Stimulated activated naive B cell treated with anti-CD40 and anti-IgM and Interleukin-4, amounts not matched to agents 10 μg/mL and 1 μg/mL and 100 μg/mL, for 72 hours (primary cell): ENCODE results near the gene TMEM258.

Experiments
- ATAC-seq, 2 donors: fragments of 150-1000 bp; cut with Tn5 transposase; replicated peaks; 2 replicates each; pipeline ENCODE4 v1.10.0; 2021; ENCODE audit warnings: moderate library complexity in 1 of 2
- DNase-seq: peaks from one replicate; pipeline ENCODE4 v3.0.0; 2021
- H3K27ac Mint-ChIP-seq: one replicate; pipeline ENCODE4 v1.8.0; 2022; ENCODE audit warnings: mild to moderate bottlenecking, mixed read lengths
- H3K27me3 Mint-ChIP-seq, 2 donors: one replicate each; pipeline ENCODE4 v1.8.0; 2022; ENCODE audit warnings: mixed read lengths in 2 of 2
- H3K36me3 Mint-ChIP-seq, 2 donors: one replicate each; pipeline ENCODE4 v1.8.0; 2022; ENCODE audit warnings: mixed read lengths in 2 of 2, mild to moderate bottlenecking in 1 of 2
- H3K4me1 Mint-ChIP-seq, 2 donors: one replicate each; pipeline ENCODE4 v1.8.0; 2022; ENCODE audit warnings: mixed read lengths in 2 of 2, mild to moderate bottlenecking in 1 of 2
- H3K4me3 Mint-ChIP-seq, 2 donors: one replicate each; pipeline ENCODE4 v1.8.0; 2022; ENCODE audit warnings: mild to moderate bottlenecking in 2 of 2, mixed read lengths in 2 of 2, moderate library complexity in 1 of 2
- H3K9me3 Mint-ChIP-seq, 2 donors: one replicate each; pipeline ENCODE4 v1.8.0; 2022; ENCODE audit warnings: mixed read lengths in 2 of 2, mild to moderate bottlenecking in 1 of 2

TMEM258 gene

DNA sequence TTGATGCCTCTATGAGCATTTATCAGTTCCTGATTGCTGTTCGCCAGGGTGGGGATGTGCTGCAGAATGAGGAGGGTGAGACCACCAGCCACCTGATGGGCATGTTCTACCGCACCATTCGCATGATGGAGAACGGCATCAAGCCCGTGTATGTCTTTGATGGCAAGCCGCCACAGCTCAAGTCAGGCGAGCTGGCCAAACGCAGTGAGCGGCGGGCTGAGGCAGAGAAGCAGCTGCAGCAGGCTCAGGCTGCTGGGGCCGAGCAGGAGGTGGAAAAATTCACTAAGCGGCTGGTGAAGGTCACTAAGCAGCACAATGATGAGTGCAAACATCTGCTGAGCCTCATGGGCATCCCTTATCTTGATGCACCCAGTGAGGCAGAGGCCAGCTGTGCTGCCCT is 3.1 kb upstream of the TMEM258 start:
- Mint-ChIP-seq H3K4me1 (peaks cover 20 to 30% of the 10 kb centered on the region in 2 donors), H3K9me3 (no peaks in the 10 kb centered on the region), H3K4me3 (no peak overlapping the region), H3K27me3 (no peaks in the 10 kb centered on the region), H3K36me3 (peaks cover 16 to 39% of the 10 kb centered on the region in 2 donors), H3K27ac (no peak overlapping the region)
- DNase-seq (no peak), ATAC-seq (no peak)

DNA sequence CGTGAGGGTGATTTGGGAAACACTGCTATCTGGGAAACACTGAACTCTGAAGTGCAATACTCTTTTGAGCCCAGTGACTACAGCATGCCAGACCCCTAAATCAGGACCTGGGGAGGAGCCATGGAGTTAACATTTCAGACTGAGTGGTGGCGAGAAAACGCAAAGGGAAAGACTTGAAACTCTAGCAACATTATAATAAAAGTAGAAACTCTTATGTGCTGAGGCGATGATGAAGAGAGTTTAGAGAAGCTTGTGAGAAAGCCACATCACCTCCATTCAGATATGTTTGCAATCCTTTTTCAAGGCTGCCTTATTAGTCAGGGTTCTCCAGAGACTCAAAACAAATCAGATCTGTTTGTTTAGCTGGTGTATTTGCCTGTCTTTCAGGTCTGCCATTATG is 2.2 kb upstream of the TMEM258 start:
- Mint-ChIP-seq H3K9me3 (no peaks in the 10 kb centered on the region), H3K4me3 (no peak overlapping the region), H3K27ac (no peak overlapping the region), H3K36me3 (peaks cover 19 to 45% of the 10 kb centered on the region in 2 donors), H3K27me3 (no peaks in the 10 kb centered on the region), H3K4me1 (peaks cover 24 to 39% of the 10 kb centered on the region in 2 donors)
- ATAC-seq (no peak), DNase-seq (no peak)

DNA sequence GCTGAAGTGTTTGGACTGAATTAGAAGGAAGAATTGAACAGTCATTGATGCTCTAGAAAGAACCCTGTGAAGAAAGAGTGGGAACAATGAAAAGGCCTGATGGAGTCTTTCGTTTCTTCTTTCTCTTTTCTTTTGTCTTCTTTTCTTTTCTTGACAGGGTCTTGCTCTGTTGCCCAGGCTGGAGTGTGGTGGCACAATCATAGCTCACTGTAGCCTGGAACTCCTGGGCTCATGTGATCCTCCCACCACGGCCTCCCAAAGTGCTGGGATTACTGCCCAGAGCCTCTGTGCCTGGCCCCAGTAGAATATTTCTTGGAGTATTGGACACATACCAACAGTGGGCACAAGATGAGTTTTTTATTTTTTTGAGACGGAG is 1.4 kb upstream of the TMEM258 start:
- H3K36me3 Mint-ChIP-seq, result peaks cover 17 to 43% of the 10 kb centered on the region in 2 donors
- no peak for DNase-seq
- no peak for ATAC-seq
- H3K4me1 Mint-ChIP-seq, result peaks cover 25 to 41% of the 10 kb centered on the region in 2 donors
- no peaks in the 10 kb centered on the region for H3K9me3 Mint-ChIP-seq
- H3K27ac Mint-ChIP-seq, result peak overlapping the region; percentile 65
- H3K4me3 Mint-ChIP-seq, result peak overlapping the region; percentile 92
- H3K27me3 Mint-ChIP-seq, result no peaks in the 10 kb centered on the region

DNA sequence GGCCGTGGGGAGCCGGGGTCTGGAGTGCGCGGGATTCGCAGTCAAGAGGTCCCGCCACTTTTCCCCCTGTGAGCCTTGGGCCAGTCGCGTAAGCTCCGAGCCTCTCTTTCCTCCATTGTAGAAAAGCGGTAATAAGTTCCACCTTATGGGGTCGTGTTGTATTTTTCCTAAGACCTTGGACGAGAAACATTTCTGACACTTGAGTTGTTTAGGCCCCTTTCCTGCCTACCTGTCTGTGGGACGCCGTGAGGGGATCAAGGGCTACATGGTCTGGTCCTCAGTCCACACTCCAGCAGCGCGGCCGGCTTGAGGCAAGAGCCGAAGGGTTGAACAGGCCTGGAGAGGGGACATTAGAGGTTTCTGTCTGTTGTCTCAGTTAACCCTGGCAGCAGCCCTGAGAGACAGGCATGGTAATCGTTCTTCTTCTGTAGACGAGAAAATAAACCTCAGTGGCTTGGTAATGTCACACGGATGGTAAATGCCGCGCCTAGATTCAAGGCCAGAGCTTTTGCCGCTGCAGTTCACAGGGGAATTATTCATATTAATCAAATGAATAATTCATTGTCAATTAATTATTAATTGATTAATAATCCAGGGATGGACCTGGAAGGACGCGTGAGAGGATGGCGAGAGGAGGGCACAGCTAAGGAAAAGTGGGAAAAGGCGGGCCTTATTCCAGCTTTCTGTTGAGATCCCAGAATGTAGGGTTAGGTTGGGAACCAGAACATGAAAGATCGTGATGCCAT is 857 bp upstream of the TMEM258 start:
- peaks cover 23 to 41% of the 10 kb centered on the region in 2 donors for H3K4me1 Mint-ChIP-seq
- DNase-seq (no peak), ATAC-seq (peak; percentile 32 to 35)
- H3K9me3 Mint-ChIP-seq, result no peaks in the 10 kb centered on the region
- no peaks in the 10 kb centered on the region for H3K27me3 Mint-ChIP-seq
- H3K27ac Mint-ChIP-seq, result peak overlapping the region; percentile 99
- H3K4me3 Mint-ChIP-seq, result peak overlapping the region; percentile 92
- peaks cover 19 to 45% of the 10 kb centered on the region in 2 donors for H3K36me3 Mint-ChIP-seq

DNA sequence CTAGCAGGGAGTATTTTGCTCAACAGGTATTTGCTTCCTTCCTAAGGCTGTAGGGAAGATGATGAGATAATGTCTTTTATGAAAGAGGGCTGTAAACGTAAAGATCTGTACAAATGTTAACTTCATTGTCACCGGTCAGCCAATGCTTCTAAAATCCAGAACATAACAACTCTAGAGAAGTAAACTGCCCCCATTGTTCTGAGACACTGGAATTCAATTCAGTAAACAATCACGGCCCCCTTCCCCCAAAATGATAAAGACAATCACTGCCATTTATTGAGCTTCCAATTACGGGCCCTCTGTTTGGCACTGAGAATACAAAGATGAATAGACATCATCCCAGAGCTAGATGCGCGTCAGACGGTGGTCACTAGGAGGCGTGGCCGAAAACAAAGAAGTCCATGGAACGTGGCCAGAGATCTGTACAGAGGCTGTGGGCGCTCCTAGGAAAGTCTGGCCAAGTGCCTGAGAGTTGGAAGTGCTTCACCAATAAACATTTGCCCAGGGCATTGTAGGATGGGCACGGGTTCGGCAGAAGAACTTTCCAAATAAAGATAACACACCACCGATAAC is 576 bp downstream of the TMEM258 start:
- H3K4me3 Mint-ChIP-seq, result peak overlapping the region; percentile 92
- H3K36me3 Mint-ChIP-seq, result peaks cover 24 to 40% of the 10 kb centered on the region in 2 donors
- no peaks in the 10 kb centered on the region for H3K9me3 Mint-ChIP-seq
- ATAC-seq, result peak; percentile 53 to 62
- DNase-seq, result peak; percentile 42
- no peaks in the 10 kb centered on the region for H3K27me3 Mint-ChIP-seq
- H3K27ac Mint-ChIP-seq, result peak overlapping the region; percentile 99
- peaks cover 25 to 44% of the 10 kb centered on the region in 2 donors for H3K4me1 Mint-ChIP-seq

DNA sequence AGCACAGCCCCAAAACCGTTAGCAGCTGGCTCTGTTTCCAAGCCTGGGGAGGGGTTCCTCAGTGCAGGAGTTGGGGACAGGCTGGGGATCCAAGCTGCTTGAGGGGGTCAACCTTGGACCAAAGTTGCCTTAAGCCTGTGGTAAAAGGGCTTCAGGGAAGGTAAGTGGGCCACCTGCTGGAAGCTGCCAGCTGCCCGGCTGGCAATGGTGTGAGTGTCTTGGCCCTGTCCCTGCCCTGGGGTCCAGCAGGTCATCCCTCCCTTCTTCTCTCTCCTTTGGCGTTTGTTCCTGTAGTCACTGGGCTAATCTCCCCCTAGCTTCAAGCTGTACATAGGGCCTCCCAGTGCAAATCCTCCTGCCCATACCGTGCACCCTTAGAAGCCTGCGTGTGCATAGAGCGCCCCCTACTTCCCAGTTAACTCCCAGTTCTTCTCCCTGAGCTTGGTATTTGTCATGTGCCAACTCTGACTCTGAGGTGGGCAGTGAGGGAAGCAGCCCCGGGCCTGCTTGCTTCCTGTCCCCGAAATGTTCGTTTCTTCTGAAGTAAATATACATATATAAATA is 4.4 kb downstream of the TMEM258 start:
- Mint-ChIP-seq H3K36me3 (peaks cover 37 to 53% of the 10 kb centered on the region in 2 donors), H3K27me3 (no peaks in the 10 kb centered on the region), H3K4me3 (no peak overlapping the region), H3K27ac (no peak overlapping the region), H3K4me1 (peaks cover 27 to 48% of the 10 kb centered on the region in 2 donors), H3K9me3 (no peaks in the 10 kb centered on the region)
- ATAC-seq, result no peak
- no peak for DNase-seq

DNA sequence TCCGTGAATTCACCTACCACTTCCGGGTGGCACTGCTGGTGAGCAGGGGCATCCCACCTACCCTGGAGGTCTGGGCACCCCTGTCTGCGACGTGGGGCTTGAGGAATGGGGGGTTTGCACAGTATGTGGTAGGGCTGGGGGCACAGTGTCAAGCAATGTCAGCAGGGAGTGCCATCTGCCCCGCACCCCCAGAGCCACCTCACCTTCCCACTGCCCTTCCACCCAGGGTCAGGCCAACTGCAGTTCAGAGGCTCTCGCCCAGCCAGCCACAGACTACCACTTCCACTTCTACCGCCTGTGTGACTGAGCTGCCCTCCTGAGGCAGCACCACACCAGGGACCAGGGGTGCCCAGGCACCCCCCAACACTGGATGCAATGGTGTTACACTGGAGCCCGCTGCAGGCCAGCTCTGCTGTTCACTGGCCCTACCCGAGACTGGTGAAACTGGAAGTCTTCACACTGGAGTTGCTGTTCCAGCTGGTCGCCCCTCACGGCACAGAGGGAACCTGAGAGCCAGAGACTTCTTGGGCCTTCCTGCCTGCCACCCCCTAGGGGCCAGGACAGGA is 6.5 kb downstream of the TMEM258 start:
- no peaks in the 10 kb centered on the region for H3K27me3 Mint-ChIP-seq
- peak overlapping the region; percentile 48 for H3K27ac Mint-ChIP-seq
- peak; percentile 24 to 71 for ATAC-seq
- peaks cover 21 to 37% of the 10 kb centered on the region in 2 donors for H3K4me1 Mint-ChIP-seq
- H3K4me3 Mint-ChIP-seq, result peak overlapping the region in 1 of 2 donors; percentile 23
- H3K9me3 Mint-ChIP-seq, result no peaks in the 10 kb centered on the region
- H3K36me3 Mint-ChIP-seq, result peaks cover 43 to 57% of the 10 kb centered on the region in 2 donors
- DNase-seq, result no peak

DNA sequence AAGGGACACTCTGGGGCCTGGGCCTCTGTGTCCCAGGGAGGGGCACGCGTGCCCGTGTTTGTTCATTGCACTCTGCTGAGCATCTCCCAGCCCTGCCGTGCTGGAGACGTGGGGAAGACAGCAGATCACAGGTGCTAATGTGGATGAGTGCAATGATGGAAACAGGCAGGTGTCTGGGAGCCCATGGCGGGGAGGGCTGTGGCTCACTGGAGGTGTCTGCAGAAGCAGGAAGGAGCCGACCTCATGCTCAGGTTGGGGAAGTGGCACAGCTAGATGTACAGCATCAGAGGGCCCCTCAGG is 7.9 kb downstream of the TMEM258 start:
- H3K4me3 Mint-ChIP-seq, result no peak overlapping the region
- ATAC-seq (no peak), DNase-seq (no peak)
- H3K27ac Mint-ChIP-seq, result no peak overlapping the region
- no peaks in the 10 kb centered on the region for H3K9me3 Mint-ChIP-seq
- peaks cover 0 to 4% of the 10 kb centered on the region in 2 donors for H3K27me3 Mint-ChIP-seq
- H3K36me3 Mint-ChIP-seq, result peaks cover 38 to 50% of the 10 kb centered on the region in 2 donors
- peaks cover 15 to 28% of the 10 kb centered on the region in 2 donors for H3K4me1 Mint-ChIP-seq

DNA sequence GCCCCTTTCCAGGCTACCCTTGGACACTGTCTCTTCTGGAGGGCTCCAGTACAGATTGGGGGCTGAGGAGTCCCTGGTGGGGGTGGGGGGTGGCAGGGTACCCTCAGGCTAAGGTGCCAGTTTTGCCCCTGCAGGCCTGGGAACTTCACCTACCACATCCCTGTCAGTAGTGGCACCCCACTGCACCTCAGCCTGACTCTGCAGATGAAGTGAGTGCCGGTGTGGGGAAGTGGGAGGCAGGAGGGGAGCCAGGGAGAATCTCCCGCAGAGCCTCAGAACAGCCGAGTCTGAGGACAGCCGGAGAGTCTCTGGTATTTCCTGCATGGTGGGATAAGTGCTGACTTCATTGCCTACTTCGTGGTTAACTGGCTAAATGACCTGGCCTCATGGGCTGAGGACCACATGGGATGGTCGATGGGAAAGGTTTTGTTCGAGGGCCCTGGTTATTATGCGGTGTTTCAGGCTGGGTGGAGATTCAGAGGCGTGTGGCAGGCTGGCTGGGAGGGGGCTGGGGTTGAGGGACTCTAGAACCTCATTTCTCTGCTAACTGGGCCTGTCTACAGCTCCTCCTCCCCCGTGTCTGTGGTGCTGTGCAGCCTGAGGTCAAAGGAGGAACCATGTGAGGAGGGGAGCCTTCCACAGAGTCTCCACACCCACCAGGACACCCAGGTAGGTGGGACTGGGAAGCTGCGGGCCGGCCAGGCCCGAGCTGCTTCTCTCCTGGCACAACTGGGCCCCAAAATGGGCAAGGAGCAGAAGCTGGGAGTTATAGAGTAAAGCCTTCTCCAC is 8.5 kb downstream of the TMEM258 start:
- Mint-ChIP-seq H3K4me1 (peaks cover 15 to 26% of the 10 kb centered on the region in 2 donors), H3K27ac (peak overlapping the region; percentile 47), H3K27me3 (peaks cover 0 to 4% of the 10 kb centered on the region in 2 donors), H3K9me3 (no peaks in the 10 kb centered on the region), H3K4me3 (no peak overlapping the region), H3K36me3 (peaks cover 36 to 48% of the 10 kb centered on the region in 2 donors)
- no peak for ATAC-seq
- DNase-seq, result no peak

DNA sequence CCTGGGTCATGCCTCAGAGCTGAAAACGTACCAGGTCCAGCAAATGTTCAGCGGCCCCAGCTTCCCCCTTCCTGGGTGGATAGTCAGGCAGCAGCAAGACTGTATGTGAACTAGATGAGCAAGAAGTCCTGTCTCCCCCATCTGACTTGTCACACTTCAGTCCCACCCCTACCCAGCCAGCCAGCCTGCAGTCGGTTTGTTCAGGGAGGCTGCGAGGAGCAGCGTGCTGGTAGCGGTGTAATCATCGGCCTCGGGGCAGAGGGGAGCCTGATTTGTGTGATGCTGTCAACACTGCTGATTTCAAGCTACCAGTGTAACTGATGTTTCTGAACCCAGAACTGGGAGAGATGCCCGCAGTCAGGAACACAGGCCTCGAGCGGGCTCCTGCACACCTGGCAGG is 9.6 kb downstream of the TMEM258 start:
- H3K27ac Mint-ChIP-seq, result no peak overlapping the region
- H3K4me1 Mint-ChIP-seq, result peaks cover 17 to 31% of the 10 kb centered on the region in 2 donors
- H3K9me3 Mint-ChIP-seq, result no peaks in the 10 kb centered on the region
- ATAC-seq, result no peak
- DNase-seq, result no peak
- H3K27me3 Mint-ChIP-seq, result peaks cover 5 to 14% of the 10 kb centered on the region in 2 donors
- H3K36me3 Mint-ChIP-seq, result peaks cover 29 to 44% of the 10 kb centered on the region in 2 donors
- no peak overlapping the region for H3K4me3 Mint-ChIP-seq

DNA sequence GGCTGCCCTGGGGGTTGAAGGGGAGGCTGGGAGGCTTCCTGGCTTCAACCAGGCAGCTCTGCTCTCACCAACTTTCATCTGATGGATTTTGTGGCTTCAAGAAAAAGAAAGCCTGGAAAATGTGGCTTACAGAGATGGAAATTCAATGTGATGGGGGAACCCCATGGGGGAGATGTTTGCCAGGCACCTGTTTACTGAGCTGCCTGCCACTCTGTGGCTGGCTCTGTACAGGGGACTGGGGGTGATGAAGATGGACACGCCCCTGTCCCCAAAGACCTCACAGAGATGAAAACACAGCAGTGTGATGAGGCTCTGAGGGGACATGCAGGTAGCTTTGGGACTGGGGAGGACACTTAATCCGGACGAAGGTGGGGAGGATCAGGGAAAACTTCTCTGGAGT is 10.1 kb downstream of the TMEM258 start:
- Mint-ChIP-seq H3K27ac (no peak overlapping the region), H3K9me3 (no peaks in the 10 kb centered on the region), H3K36me3 (peaks cover 27 to 44% of the 10 kb centered on the region in 2 donors), H3K4me3 (no peak overlapping the region), H3K27me3 (peaks cover 7 to 16% of the 10 kb centered on the region in 2 donors), H3K4me1 (peaks cover 17 to 32% of the 10 kb centered on the region in 2 donors)
- ATAC-seq (no peak), DNase-seq (no peak)

DNA sequence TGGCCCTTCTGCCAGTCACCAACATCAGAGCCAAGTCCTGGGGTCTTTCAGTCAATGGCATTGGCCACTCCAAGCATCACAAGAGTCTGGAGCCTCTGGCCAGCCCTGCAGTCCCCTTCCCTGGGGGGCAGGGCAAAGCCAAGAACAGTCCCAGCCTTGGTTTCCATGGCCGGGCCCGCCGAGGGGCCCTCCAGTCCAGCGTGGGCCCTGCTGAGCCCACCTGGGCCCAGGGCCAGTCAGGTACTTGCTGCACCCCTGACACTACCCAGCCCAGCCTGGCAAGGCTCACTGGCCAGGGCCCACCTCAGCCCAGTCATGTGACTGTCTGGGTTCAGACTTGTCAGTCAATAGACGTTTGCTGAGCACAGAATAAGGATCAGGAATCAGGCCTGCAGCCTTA is 10.8 kb downstream of the TMEM258 start:
- ATAC-seq, result no peak
- peaks cover 26 to 44% of the 10 kb centered on the region in 2 donors for H3K36me3 Mint-ChIP-seq
- no peak overlapping the region for H3K4me3 Mint-ChIP-seq
- H3K9me3 Mint-ChIP-seq, result no peaks in the 10 kb centered on the region
- no peak for DNase-seq
- H3K27ac Mint-ChIP-seq, result no peak overlapping the region
- H3K27me3 Mint-ChIP-seq, result peaks cover 10 to 18% of the 10 kb centered on the region in 2 donors
- peaks cover 20 to 32% of the 10 kb centered on the region in 2 donors for H3K4me1 Mint-ChIP-seq

DNA sequence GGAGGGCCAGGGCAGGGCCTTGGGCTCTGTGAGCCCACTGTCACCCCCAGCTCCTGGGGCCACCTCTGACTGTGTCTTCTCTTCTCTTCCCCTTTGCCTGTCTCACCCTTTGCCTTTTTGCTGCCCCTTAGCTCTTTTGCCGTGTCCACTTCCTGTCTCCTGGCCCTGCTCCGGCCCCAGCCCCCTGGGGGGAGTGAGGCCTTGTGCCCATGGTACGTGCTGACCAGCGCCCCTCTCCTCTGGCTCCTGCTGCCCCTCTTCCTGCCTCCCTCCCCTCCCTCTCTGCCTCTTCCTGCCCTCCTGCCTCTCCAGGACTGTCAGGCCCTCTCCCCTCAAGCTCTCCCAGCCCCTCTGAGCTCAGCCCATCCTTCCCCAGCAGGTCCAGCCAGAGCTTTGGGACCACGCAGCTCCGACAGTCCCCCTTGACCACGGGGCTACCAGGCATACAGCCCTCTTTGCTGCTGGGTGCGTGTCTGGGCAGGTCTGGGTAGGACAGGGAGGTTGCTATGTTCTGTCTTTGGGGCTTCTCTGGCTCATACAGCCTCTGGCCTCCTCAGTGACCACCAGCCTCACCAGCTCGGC is 11.7 kb downstream of the TMEM258 start:
- Mint-ChIP-seq H3K9me3 (no peaks in the 10 kb centered on the region), H3K27ac (no peak overlapping the region), H3K36me3 (peaks cover 26 to 40% of the 10 kb centered on the region in 2 donors), H3K4me3 (no peak overlapping the region), H3K27me3 (peaks cover 19 to 24% of the 10 kb centered on the region in 2 donors), H3K4me1 (peaks cover 18 to 28% of the 10 kb centered on the region in 2 donors)
- ATAC-seq (no peak), DNase-seq (no peak)
